Body of pancreas (tissue), 4 donors: ENCODE results near the gene EIF3L. TPM values are rescaled to one million over a fixed set of nuclear protein-coding genes. Genes with fewer than 3 reads are reported as not detected.

Experiments used
- ATAC-seq: fragments of 150-250 bp; one replicate; pipeline ENCODE4 v1.9.1; 2016
- DNase-seq, 4 donors: peaks; one replicate each; pipeline ENCODE4 v3.0.0-alpha.2; 2019
- H3K27ac ChIP-seq, 4 donors: fragments of 200-600 bp; sonication (generic); 1 replicate in 3 of 4; 2 replicates in 1 of 4; pipeline versions ENCODE4 v1.5.1 to v1.6.1; 2016 to 2019; ENCODE audit warnings: mild to moderate bottlenecking in 1 of 4, mixed read lengths in 1 of 4, moderate library complexity in 1 of 4
- H3K27me3 ChIP-seq, 2 donors: fragments of 200-600 bp; sonication (generic); one replicate each; pipeline ENCODE4 v1.6.0; 2016; ENCODE audit warnings: mild to moderate bottlenecking in 1 of 2
- H3K36me3 ChIP-seq, 2 donors: fragments of 200-600 bp; sonication (generic); replicated peaks in 1 of 2; 2 replicates each; pipeline ENCODE4 v1.5.1; 2016; ENCODE audit warnings: low read depth in 2 of 2; ENCODE audit not compliant: insufficient read depth in 1 of 2
- H3K4me1 ChIP-seq: fragments of 200-600 bp; sonication (generic); one replicate; pipeline ENCODE4 v1.6.0; 2016
- H3K4me3 ChIP-seq, 2 donors: fragments of 200-600 bp; sonication (generic); 1 replicate in 1 of 2; 2 replicates in 1 of 2; pipeline ENCODE4 v1.5.1; 2016 to 2019
- H3K9me3 ChIP-seq, 3 donors: fragments of 200-600 bp; sonication (generic); 1 replicate in 2 of 3; 2 replicates in 1 of 3; pipeline ENCODE4 v1.5.1; 2016
- CTCF ChIP-seq, 7 experiments: fragments of 450-650 bp in 4 of 7; fragments of 200-600 bp in 3 of 7; sonication (generic) in 3 of 7; IDR thresholded peaks; one replicate each; pipeline ENCODE4 v1.5.1; 2016 to 2019; ENCODE audit warnings: antibody characterized with exemption in 7 of 7
- POLR2A ChIP-seq, 3 donors: fragments of 450-650 bp; IDR thresholded peaks; one replicate each; pipeline ENCODE4 v1.6.1; 2016; ENCODE audit warnings: antibody characterized with exemption in 3 of 3, mild to moderate bottlenecking in 2 of 3
- WGBS, 2 donors: methylation state at CpG; one replicate each; pipeline ENCODE4 v1.1.5; 2017; 5-methylcytosine and 5-hydroxymethylcytosine counted together
- intact Hi-C: fragments of 100-400 bp; cut with DNase I; formaldehyde crosslinking; loops from one replicate; pipeline ENCODE4 v1.15.1; 2023
- total RNA-seq, 2 donors: library from RNA; depleted of rRNA; stranded (reverse); fragments of >200 nt; gene quantifications; one replicate each; pipeline ENCODE4 v1.1.0, GENCODE V29; 2016

The EIF3L gene
- total RNA-seq, 2 donors from 2014 or later = 139 to 230 TPM

- H3K36me3 ChIP-seq = peaks cover 0 to 1% of the 10 kb centered on the region in 2 donors
- 21 to 22% methylated on average over 11 to 19 of the region's 19 CpGs for WGBS, 2 donors
- ATAC-seq = no peak
- peak overlapping the region; percentile 54 to 62 for H3K4me3 ChIP-seq
- H3K9me3 ChIP-seq = no peaks in the 10 kb centered on the region
- peak in 1 of 4 donors; percentile 31 for DNase-seq
- no peaks in the 10 kb centered on the region for H3K27me3 ChIP-seq
- peak overlapping the region in 3 of 4 donors; percentile 77 to 79 (median 78) for H3K27ac ChIP-seq
- peaks cover 33% of the 10 kb centered on the region for H3K4me1 ChIP-seq
- peak in 1 of 3 donors; percentile 15 for TF ChIP-seq POLR2A (IDR thresholded peaks at IDR 0.05)
- TF ChIP-seq CTCF (IDR thresholded peaks at IDR 0.05) = no peak
- intact Hi-C loops = no loop called here
These were observed 58.1 kb downstream of the EIF3L start for GRCh38 chr22:37907036-37907954.

- TF ChIP-seq POLR2A (IDR thresholded peaks at IDR 0.05) (no peak), CTCF (IDR thresholded peaks at IDR 0.05) (no peak)
- Histone ChIP-seq H3K4me3 (no peak overlapping the region), H3K27ac (no peak overlapping the region), H3K9me3 (no peaks in the 10 kb centered on the region), H3K4me1 (peaks cover 30% of the 10 kb centered on the region), H3K27me3 (no peaks in the 10 kb centered on the region), H3K36me3 (peaks cover 0 to 2% of the 10 kb centered on the region in 2 donors)
- intact Hi-C loops = no loop called here
- WGBS, 2 donors = 84 to 94% methylated on average over 7 of the region's 7 CpGs
- DNase-seq (no peak), ATAC-seq (no peak)
These were observed 60.5 kb downstream of the EIF3L start for GRCh38 chr22:37909766-37910165.

GRCh38 chr22:37910890-37911672, 61.9 kb downstream of the EIF3L start:
- no peaks in the 10 kb centered on the region for H3K9me3 ChIP-seq
- no peak for DNase-seq
- no peak overlapping the region for H3K27ac ChIP-seq
- no peak for ATAC-seq
- peaks cover 19% of the 10 kb centered on the region for H3K4me1 ChIP-seq
- no peak for TF ChIP-seq POLR2A (IDR thresholded peaks at IDR 0.05)
- TF ChIP-seq CTCF (IDR thresholded peaks at IDR 0.05) = no peak
- peaks cover 0 to 5% of the 10 kb centered on the region in 2 donors for H3K36me3 ChIP-seq
- no peaks in the 10 kb centered on the region for H3K27me3 ChIP-seq
- intact Hi-C loops = no loop called here
- no peak overlapping the region for H3K4me3 ChIP-seq
- WGBS, 2 donors = 61 to 77% methylated on average over 7 to 15 of the region's 15 CpGs

- Histone ChIP-seq H3K4me3 (no peak overlapping the region), H3K36me3 (peaks cover 0 to 5% of the 10 kb centered on the region in 2 donors), H3K4me1 (peaks cover 18% of the 10 kb centered on the region), H3K27ac (no peak overlapping the region), H3K27me3 (no peaks in the 10 kb centered on the region), H3K9me3 (no peaks in the 10 kb centered on the region)
- no peak for DNase-seq
- 47 to 55% methylated on average over 8 of the region's 8 CpGs for WGBS, 2 donors
- intact Hi-C loops = no loop called here
- ATAC-seq = no peak
- TF ChIP-seq POLR2A (IDR thresholded peaks at IDR 0.05) = no peak
- TF ChIP-seq CTCF (IDR thresholded peaks at IDR 0.05) = no peak
These were observed 62.5 kb downstream of the EIF3L start for GRCh38 chr22:37911697-37912096.
